Hepatocyte (in vitro differentiated cells): Measurements from ENCODE around the gene MAP2K2.

Experiments used
- CTCF ChIP-seq: fragments of 200-600 bp; sonication (generic); IDR thresholded peaks from 2 replicates; pipeline ENCODE4 v1.5.1; 2016; ENCODE audit warnings: antibody characterized with exemption, mild to moderate bottlenecking; ENCODE audit not compliant: poor library complexity
- EZH2 ChIP-seq: fragments of 200-600 bp; sonication (generic); IDR thresholded peaks from 2 replicates; pipeline ENCODE4 v1.6.1; 2016; ENCODE audit warnings: antibody characterized with exemption, mild to moderate bottlenecking, borderline replicate concordance

- TF ChIP-seq CTCF: no peak
- no peak for TF ChIP-seq EZH2
These were observed 63.9 kb downstream of the MAP2K2 start for GRCh38 chr19:4059891-4060620.
